Endothelial cell (in vitro differentiated cells): ENCODE data around the gene XYLT1. TPM values are rescaled to one million over a fixed set of nuclear protein-coding genes. Genes with fewer than 3 reads are reported as not detected.

ENCODE experiments used
- DNase-seq: peaks from one replicate; pipeline ENCODE4 v3.0.0; 2021; ENCODE audit warnings: low spot score
- H3K27ac Mint-ChIP-seq: one replicate; pipeline ENCODE4 v1.8.0; 2021; ENCODE audit warnings: mixed read lengths, inconsistent platforms; ENCODE audit not compliant: unreplicated experiment
- H3K27me3 Mint-ChIP-seq: one replicate; pipeline ENCODE4 v1.8.0; 2021; ENCODE audit warnings: mild to moderate bottlenecking, moderate library complexity, mixed read lengths, inconsistent platforms; ENCODE audit not compliant: unreplicated experiment
- H3K36me3 Mint-ChIP-seq: one replicate; pipeline ENCODE4 v1.8.0; 2021; ENCODE audit warnings: mild to moderate bottlenecking, low read depth, mixed read lengths, inconsistent platforms; ENCODE audit not compliant: unreplicated experiment
- H3K4me1 Mint-ChIP-seq: one replicate; pipeline ENCODE4 v1.8.0; 2021; ENCODE audit warnings: mild to moderate bottlenecking, mixed read lengths, inconsistent platforms; ENCODE audit not compliant: unreplicated experiment
- H3K4me3 Mint-ChIP-seq: one replicate; pipeline ENCODE4 v1.8.0; 2021; ENCODE audit warnings: mild to moderate bottlenecking, mixed read lengths, inconsistent platforms; ENCODE audit not compliant: unreplicated experiment
- H3K9me3 Mint-ChIP-seq: one replicate; pipeline ENCODE4 v1.8.0; 2021; ENCODE audit warnings: mixed read lengths, inconsistent platforms; ENCODE audit not compliant: unreplicated experiment
- total RNA-seq: library from RNA; stranded (reverse); fragmentation: NEBNext Ultra II Directional; extraction: Animal tissue kit (Norgen Biotek cat#: 25700); gene quantifications from one replicate; pipeline ENCODE4 v1.2.1, GENCODE V29; 2021; ENCODE audit not compliant: unreplicated experiment
- TF ChIP-seq, protein P1 (sequence below): fragments of 200-600 bp; sonication (generic); IDR thresholded peaks from one replicate; pipeline ENCODE4 v1.5.0; 2021; ENCODE audit warnings: antibody characterized with exemption; ENCODE audit not compliant: unreplicated experiment

XYLT1 gene
- total RNA-seq, 1 donor from 2014 or later: 11.1 TPM

DNA sequence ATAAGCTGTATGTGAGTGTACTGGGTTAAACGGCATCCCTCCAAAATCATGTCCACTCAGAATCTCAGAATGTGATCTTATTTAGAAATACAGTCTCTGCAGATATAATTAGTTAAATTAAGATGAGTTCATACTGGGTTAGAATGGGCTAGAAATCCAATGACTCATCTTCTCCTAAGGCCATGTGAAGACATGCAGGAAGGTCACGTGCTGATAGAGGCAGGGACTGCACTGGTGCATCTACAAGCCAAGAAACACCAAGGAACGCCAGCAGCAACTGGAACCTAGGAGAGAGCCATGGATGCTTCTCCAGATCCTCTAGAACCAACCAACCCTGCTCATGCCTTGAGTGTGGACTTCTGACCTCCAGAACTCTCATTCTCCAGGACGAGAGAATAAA lies 241.0 kb downstream of the XYLT1 start:
- no peaks in the 10 kb centered on the region for H3K4me1 Mint-ChIP-seq
- no peak overlapping the region for H3K27ac Mint-ChIP-seq
- TF ChIP-seq, protein P1, sequence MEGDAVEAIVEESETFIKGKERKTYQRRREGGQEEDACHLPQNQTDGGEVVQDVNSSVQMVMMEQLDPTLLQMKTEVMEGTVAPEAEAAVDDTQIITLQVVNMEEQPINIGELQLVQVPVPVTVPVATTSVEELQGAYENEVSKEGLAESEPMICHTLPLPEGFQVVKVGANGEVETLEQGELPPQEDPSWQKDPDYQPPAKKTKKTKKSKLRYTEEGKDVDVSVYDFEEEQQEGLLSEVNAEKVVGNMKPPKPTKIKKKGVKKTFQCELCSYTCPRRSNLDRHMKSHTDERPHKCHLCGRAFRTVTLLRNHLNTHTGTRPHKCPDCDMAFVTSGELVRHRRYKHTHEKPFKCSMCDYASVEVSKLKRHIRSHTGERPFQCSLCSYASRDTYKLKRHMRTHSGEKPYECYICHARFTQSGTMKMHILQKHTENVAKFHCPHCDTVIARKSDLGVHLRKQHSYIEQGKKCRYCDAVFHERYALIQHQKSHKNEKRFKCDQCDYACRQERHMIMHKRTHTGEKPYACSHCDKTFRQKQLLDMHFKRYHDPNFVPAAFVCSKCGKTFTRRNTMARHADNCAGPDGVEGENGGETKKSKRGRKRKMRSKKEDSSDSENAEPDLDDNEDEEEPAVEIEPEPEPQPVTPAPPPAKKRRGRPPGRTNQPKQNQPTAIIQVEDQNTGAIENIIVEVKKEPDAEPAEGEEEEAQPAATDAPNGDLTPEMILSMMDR: no peak
- no peaks in the 10 kb centered on the region for H3K9me3 Mint-ChIP-seq
- H3K27me3 Mint-ChIP-seq: peaks cover 4% of the 10 kb centered on the region
- no peak for DNase-seq
- no peak overlapping the region for H3K4me3 Mint-ChIP-seq
- H3K36me3 Mint-ChIP-seq: peaks cover 3% of the 10 kb centered on the region

DNA sequence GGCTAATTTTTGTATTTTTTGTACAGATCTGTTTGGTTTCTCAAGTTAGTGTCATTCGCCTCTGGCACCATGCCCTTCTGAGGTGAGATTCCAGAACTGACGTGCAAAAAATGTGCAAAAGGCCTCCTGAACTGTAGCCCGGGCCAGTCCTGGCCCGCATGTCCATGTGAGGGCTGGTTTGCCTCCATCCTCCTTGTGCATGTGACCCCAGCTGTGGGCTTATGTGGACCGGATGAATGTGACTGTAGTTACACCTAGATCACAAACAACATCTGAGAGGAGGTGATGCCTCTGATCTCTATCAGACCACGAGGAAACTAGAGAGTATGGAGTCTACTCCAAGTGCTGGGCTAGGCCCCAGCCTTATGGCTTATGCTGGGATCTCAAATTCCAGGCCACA lies 241.6 kb downstream of the XYLT1 start:
- Mint-ChIP-seq H3K27me3 (peaks cover 4% of the 10 kb centered on the region), H3K36me3 (peaks cover 3% of the 10 kb centered on the region), H3K4me3 (no peak overlapping the region), H3K9me3 (no peaks in the 10 kb centered on the region), H3K27ac (no peak overlapping the region), H3K4me1 (no peaks in the 10 kb centered on the region)
- no peak for DNase-seq
- TF ChIP-seq, protein P1: no peak

DNA sequence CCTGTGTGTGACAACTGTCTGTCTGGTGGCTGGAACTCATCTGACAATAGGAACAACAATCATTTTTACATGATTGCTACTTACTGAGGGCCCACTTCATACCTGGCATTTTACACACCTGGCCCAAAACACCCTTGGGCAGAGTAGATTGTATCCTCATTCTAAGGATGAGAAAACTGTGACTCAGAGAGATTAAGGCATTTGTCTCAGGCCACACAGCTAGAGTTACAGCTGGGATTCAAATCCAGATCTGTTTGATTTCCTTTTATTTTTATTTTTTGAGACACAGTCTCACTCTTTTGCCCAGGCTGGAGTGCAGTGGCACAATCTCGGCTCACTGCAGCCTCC lies 242.1 kb downstream of the XYLT1 start:
- Mint-ChIP-seq H3K4me1 (no peaks in the 10 kb centered on the region), H3K27ac (no peak overlapping the region), H3K36me3 (peaks cover 3% of the 10 kb centered on the region), H3K4me3 (no peak overlapping the region), H3K9me3 (no peaks in the 10 kb centered on the region), H3K27me3 (peaks cover 4% of the 10 kb centered on the region)
- TF ChIP-seq, protein P1: no peak
- no peak for DNase-seq

DNA sequence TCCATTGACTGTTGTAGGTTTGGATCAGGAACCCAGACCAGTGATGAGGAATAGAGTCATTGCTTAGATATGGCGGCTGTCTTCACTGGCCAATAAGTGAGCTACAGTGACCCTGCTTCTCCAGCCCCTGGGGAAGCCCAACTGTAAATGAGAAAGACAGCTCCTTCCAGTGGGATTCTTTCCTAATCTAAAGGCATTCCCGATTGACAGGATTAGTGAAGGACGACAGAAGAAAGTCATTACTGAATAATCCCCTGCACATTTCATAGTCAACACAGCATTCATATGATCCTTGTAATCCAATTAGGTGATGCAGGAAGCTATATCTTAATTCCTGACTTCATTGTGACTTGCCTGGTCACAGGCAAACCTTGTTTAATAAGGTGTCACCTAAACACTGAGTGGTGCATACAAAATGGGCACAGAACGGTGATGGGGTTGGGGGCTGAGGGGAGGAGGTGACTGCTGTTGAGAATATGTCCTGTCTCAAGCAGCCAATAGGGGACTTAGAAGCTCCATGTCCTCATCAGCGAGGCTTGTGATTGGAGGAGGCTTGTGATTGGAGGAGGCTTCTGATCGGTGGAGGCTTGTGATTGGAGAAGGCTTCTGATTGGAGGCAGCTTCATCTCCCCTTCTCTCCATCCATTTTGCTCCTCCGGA lies 242.6 kb downstream of the XYLT1 start:
- TF ChIP-seq, protein P1: no peak
- H3K9me3 Mint-ChIP-seq: no peaks in the 10 kb centered on the region

DNA sequence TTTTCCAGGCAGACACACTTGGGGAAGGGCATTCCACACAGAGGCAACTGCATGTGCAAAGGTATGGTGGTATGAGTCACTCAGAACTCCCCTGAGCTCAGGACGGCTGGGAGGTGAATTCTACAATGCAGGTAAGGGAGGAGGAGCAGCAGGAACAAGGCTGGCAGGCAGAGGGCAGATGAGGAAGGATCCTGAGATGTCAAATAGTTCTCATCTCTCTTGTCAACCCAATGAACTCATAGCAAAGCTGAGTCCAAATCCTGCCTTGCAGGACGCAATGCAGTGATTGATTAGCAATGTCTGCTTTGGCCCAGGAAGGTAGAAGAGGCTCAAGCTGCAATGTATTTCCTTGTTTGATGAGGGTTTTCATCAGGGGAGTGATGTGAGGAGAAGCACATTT lies 243.5 kb downstream of the XYLT1 start:
- Mint-ChIP-seq H3K9me3 (no peaks in the 10 kb centered on the region), H3K4me3 (no peak overlapping the region), H3K36me3 (peaks cover 3% of the 10 kb centered on the region), H3K4me1 (no peaks in the 10 kb centered on the region), H3K27me3 (peaks cover 2% of the 10 kb centered on the region), H3K27ac (no peak overlapping the region)
- DNase-seq: no peak
- TF ChIP-seq, protein P1: no peak

More for the DNA sequence above, 242.6 kb downstream of the XYLT1 start:
- no peak for DNase-seq
- Mint-ChIP-seq H3K4me3 (no peak overlapping the region), H3K4me1 (no peaks in the 10 kb centered on the region), H3K27ac (no peak overlapping the region), H3K36me3 (peaks cover 3% of the 10 kb centered on the region), H3K27me3 (peaks cover 4% of the 10 kb centered on the region)
